Stimulated activated CD8-positive, alpha-beta memory T cell treated with anti-CD3 and anti-CD28 coated beads, Interleukin-4, amount 100 ng/mL, for 1 hour (primary cell): Measurements from ENCODE around the gene CFAP99.

Experiments
- DNase-seq, 2 donors: peaks; one replicate each; pipeline ENCODE4 v3.0.0-alpha.2; 2020; ENCODE audit warnings: low read depth in 2 of 2, low spot score in 1 of 2

Gene CFAP99

DNA sequence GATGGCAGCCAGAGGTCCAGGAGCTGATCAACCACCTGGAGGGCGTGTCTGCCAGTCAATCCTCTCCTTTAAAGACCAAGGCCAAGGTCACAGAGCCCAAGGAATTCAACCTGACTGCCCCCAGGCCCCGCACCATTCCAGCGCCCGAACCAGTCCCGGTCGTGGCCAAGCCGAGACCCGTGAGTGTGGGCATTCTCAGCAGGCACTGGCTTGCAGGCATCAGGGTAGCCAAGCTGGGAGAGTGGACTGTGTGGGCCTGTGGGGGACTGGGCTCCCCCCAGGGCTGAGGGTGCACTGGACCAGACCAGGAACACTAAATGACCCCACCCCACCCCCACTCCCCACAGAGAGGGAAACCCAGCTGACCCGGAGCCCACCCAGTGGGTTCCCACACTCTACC is 26.4 kb downstream of the CFAP99 start:
- no peak for DNase-seq

DNA sequence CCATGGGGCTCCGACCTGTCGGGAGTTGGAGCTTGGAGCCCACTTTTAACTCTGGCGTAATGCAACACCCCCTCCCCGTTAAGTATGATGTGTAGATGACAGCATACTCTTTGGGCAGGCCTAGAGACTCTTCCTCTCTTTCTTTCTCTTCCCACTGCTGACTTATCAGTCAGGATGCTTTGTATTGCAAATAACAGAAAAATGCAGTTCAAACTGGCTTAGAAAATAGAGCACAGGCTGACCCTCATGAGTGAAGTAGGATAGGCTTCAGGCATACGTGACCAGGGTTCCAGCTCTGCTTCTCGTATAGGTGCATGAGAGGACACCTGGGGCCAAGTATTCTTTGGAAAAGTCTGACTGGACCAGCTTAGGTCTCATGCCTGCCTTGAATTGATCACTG is 26.8 kb downstream of the CFAP99 start:
- DNase-seq = no peak

GRCh38 chr4:2446656-2447564 is 28.2 kb downstream of the CFAP99 start:
- DNase-seq = no peak

- DNase-seq = no peak
Measured at GRCh38 chr4:2448589-2448988, 29.8 kb downstream of the CFAP99 start.

DNA sequence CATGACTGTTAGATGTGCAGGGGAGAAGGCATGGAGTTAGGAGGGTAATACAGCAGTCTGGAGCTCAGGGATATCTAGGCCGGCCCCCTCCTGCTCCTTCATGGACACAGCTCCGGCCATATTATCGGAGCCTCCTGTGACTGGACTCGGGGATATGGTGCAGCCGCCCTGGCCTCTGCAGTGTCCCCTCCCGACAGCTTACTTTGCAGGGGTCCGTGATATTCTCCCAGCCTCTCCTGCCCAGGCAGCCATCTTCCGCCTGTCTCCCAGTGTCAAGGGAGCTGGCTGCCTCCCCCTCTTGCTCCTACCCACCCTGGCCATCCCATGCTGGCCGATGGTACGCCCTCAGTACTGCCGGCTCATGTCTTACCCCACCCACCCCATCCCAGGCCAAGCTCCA is 30.3 kb downstream of the CFAP99 start:
- DNase-seq = no peak

DNA sequence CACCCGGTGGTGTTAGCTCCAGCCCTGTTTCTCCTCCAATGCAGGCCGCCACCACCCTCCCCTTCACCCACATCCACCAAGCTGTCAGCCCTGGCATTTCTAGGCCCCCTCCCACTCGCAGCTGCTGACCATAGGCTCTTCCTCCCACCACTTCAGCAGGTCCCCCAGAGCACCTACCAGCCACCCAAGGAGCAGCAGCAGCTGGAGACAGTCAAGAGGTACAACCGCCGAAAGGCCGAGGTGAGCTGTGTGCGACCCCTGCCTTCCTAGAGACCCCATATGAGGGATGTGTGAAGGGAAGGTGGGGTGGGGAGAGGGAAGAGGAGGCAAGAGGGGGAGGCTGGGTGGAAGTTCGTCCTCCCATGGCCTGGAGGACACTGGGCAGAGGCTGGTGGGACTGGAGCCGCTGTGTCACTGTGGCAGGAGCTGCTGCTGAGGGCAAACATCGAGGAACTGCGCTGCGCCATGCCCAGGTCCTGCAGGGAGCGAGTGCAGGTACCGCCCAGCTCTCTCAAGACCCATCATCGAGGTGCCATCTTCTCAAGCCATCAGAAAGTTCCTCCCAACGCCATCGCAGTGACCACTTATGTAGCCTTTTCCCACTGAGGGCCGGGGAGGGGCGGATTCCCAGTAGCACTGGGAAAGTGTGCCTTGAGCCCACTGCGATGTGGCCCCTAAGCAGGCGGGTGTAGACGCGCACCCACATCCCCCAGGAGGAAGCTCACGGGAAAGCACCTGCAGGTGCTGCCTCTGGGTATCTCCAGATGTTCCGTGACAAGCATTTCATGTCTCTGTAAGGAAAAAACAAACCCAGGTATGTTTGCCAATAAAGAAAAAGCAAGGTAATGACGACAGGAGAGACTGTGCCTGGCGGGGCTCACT is 31.0 kb downstream of the CFAP99 start:
- DNase-seq = no peak

GRCh38 chr4:2450394-2451035 is 31.8 kb downstream of the CFAP99 start:
- DNase-seq = no peak

GRCh38 chr4:2451036-2451520 is 32.3 kb downstream of the CFAP99 start:
- no peak for DNase-seq

- DNase-seq = no peak
Measured at GRCh38 chr4:2451821-2452785, 33.3 kb downstream of the CFAP99 start.

DNA sequence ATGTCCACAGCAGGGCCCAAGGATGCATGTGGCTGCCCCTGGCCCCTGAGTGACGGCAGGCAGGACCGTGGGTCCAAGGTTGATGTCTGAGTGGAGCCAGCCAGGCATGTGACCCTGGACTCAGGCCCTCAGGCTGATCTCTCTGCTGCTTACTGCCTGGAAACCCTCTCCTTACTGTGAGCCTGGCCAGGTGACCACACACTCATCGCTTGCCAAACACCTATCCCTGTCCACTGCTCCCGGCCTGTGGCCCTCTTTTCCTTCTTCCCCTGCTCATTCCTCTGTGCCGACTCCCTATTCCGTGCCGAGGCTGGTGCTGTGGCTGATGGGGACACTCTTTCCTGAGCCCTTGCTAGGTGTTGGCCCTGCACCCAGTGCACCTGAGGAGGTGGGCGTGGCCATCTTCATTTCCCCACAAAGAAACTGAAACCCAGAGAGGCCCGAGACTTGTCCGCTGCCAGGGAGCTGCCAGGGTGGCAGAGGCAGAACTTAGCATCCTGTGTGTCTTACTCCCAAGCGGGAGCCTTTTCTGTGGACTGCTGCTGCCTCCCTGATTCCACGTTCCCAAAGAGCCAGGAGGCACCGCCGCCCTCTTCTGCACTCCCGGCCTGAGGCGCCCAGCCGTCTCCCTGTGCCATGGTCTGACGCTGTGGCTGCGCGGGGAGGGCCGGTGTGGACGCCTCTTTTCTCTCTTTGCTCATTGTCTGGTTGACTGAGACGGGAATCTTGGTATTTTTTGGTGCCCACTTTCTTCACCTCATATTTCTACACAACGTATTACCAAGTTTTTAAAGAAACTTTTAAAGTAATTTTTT is 38.9 kb downstream of the CFAP99 start:
- DNase-seq = no peak

DNA sequence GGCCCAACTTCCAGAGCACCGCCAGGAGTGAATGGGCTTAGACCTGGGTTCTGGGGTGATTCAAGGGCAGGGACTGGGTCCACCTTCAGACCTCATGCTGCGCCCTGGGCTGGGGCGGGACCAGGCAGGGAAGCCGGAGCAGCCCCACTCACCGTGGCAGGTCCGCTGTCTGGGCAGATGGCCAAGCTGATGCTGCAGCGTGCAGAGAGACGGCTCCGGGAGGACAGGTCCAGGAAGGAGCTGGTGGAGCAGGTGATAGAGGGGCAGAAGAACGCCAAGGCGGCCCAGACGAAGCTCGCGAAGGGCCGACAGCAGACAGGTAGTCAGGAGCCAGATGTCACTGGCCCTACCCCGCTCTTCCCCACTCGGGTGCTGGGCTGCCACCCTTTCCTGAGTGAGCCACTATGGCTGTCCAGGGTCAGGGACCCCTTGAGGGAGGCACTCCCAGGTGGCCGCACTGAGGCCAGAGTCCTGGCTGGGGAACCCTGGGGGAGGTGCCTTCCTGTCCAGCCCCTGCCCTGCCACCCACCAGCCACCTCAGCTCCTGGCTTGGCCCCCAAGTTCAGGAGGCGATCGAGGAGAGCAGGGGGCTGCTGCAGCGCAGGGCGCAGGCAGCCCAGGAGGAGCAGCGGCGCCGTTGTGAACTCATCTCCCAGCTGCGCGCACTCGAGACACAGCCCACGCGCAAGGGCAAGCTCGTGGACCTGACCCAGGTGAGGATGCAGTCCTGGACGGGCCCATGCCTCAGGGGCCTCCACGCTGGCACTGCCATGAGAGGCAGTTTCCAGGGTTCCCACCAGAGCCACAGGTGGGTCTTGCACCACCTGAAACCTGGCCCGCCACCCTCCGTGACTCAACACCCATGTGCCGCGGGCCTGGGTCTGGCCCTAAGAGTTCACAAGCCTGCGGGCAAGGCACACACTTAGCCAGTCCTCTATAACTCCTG is 40.1 kb downstream of the CFAP99 start:
- no peak for DNase-seq

DNA sequence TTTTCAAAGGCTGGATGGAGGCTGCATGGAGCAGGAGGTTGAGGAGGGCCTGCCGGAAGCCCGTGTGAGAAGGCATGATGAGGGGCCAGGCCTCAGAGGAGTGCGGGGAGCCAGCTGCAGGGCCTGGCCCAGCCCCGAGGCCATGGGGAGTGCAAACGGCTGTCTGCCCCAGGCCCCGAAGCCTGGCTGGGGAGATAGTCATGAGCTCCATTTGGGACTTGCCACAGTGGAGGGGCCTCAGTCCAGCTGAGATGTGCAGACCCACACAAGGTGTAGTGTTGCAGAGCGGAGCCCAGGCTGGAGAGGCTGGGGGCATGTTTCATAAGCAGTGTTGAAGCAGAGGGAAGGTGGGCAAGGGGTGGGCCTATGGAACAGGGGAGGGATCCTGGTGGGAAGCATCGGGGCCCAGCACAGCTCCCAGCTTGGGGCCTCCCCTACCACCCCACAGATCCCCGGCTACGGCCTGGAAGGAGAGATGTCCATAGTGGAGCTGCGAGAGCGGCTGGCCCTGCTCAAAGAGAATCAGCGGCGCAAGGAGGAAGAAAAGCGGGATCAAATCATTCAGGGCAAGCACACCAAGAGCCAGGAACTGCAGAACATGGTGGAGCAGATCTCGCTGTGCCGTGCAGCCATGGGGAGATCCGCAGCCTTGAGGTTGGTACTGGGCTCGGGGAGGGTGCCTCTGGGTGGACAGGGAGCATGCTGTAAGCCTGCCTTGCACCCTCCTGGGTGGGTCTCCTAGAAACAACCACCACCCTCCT is 41.0 kb downstream of the CFAP99 start:
- DNase-seq = no peak

DNA sequence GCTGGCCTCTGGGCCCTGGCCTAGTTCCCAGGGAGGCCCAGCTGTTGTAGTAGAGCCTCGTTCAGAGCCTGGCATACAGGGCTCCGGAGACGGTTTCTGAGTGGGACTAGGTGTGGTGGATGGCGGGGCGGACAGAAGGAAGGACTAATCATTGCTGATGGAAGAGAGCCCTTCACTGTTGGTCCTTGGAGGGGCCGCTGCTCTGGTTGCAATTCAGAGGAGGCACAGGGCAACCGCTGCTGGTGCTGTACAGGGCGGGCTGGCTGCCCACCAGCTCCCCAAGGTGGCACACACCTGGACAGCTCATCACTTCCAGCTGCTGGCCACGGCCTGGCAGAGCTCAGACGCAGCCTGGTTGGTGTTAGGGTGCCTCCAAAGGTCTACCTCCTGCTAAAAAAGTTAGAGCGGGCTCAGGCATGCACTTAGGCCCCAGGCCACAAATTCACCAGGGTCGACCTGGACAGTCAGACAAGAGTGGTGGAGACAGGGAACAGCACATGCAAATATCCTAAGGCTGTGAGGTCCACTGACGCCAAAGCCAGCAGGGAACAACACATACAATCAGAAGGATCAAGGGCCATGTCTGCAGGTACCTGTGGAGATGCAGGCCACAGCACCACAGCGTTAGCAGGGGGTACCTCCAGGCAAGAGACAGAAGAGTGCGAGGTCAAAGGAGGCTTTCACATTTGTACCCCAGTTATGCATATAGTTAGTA is 42.6 kb downstream of the CFAP99 start:
- no peak for DNase-seq

GRCh38 chr4:2462218-2462991 is 43.6 kb downstream of the CFAP99 start:
- peak; percentile 29 to 50 for DNase-seq

GRCh38 chr4:2462992-2463762 is 44.4 kb downstream of the CFAP99 start:
- no peak for DNase-seq
